GM21367 (cell line): ENCODE measurements around the gene HYOU1.
"Not testable (repeated sequence)": the region's sequence is repeated elsewhere in the genome, so short reads cannot be mapped to it uniquely, and the experiment has no call there.

Experiments used
- ATAC-seq: cut with Tn5 transposase; IDR thresholded peaks from one replicate; pipeline ENCODE4 v1.9.1; 2021; ENCODE audit not compliant: unreplicated experiment

The HYOU1 gene

DNA sequence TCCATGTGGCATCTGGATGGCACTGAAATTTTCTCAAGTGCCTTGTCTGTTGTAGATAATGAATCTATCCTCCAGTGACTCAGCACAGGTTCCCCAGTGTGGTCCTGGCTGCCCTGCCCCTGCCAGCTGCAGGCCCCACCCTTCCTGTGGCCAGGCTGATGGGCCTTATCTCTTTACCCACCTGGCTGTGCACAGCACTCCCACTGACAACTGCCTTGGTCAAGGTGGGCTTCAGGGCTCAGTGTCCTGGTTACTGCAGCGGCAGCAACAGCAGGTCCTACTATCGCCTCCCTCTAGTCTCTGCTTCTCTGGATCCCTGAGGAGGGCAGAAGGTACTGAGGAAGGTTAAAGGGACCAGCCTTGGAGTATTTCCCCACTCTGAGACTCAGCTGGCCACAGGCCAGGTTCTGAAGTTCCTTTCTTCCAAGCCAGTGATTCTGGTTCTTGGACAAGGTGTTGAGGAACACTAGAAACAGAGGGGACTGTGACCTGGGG, 30.8 kb upstream of the HYOU1 start:
- ATAC-seq = no peak

DNA sequence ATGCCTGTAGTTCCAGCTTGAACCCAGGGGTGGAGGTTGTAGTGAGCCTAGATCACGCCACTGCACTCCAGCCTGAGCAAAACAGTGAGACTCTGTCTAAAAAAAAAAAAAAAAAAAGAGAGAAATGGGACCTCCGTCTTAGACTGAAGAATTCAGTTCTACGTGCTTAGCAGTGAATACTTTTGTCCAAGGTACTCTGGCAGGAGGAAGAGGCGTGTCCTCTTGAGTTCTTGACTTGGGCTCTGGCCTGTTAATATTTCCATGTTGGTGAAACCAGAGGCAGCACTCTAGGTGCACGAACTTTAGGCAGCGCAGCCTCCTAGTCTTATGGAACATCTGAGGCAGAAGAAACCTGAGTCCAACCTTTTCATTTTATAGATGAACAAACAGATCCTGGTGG, 30.1 kb upstream of the HYOU1 start:
- ATAC-seq = no peak

DNA sequence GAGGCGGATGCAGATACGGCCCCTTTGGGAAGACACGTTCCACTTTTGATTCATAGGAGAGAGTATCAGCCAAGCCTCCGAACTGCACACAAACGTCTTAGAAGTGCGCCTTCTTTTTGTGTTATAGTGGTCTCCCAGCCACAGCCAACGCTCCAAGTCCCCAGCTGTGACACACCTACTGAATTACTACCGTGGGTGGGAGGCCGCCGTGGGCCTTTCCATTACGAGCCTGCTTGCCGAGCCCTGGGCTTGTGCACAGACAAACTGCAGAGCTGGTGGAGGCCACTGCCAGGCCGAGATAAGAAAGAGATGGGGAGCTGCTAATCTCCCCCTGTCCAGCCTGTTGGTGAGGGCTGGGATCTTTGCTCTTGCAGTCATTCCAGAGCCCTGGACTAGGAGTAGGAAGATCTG, 28.4 kb upstream of the HYOU1 start:
- ATAC-seq = peak; percentile 10

DNA sequence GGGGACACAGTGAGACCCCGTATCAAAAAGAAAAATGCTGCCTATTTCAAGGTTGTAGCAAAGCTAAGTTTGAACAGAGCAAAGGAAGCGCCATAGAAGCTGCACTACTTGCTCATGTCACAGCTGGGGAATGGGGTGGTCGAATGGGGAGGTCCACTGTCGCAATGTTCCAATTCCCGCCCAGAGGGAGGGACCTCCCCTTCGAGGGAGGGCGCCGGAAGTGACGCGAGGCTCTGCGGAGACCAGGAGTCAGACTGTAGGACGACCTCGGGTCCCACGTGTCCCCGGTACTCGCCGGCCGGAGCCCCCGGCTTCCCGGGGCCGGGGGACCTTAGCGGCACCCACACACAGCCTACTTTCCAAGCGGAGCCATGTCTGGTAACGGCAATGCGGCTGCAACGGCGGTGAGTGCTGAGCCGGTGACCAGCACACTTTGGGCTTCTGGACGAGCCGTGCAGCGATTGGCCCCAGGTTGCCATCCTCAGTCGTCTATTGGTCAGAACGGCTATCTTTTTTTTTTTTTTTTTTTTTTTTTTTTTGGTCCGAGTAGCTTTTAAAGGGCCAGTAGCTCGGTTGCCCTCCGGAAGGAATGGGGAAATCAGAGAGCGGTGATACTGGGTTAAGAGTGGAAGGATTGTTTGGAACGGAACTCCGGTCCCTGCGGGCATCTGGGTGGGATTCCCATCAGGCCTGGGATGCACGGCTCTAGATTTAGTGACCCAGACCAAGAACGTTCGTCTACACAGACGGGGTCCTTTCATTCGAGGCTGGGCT, 27.8 kb upstream of the HYOU1 start, which contains the start of gene HMBS:
Gene HMBS, plus strand, starts transcription at position 219 of the 774 bp plus-strand sequence. Its CDS starts 153 bp downstream, at position 372.
- peak; percentile 80 for ATAC-seq

DNA sequence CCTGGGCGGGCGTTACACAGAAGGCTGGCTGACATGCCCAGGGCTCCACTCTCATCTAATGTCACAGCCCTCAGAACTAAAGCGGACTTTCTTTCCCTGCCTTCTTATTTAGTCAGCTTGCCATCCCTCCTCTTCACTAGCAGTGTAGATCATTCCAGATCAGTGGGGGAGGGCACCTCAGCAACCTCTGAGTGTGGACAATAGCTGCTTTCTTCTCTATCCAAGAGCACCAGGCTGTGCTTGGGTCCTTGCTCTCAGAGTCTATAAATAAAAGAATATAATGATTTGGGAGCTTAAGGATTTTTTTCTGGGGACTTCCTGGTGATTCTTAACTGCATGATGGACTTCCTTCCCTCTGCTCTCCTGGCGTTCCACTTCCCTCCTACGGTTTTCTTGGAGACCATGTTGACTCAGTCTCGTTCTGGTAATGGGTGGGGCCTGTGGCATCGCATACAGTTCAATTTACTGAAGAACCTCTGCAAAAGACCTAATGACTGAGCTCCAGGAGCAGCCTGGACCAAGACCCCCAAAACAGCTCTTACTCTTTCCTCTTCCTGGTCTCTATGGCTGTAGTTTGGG, 24.8 kb upstream of the HYOU1 start:
- no peak for ATAC-seq

DNA sequence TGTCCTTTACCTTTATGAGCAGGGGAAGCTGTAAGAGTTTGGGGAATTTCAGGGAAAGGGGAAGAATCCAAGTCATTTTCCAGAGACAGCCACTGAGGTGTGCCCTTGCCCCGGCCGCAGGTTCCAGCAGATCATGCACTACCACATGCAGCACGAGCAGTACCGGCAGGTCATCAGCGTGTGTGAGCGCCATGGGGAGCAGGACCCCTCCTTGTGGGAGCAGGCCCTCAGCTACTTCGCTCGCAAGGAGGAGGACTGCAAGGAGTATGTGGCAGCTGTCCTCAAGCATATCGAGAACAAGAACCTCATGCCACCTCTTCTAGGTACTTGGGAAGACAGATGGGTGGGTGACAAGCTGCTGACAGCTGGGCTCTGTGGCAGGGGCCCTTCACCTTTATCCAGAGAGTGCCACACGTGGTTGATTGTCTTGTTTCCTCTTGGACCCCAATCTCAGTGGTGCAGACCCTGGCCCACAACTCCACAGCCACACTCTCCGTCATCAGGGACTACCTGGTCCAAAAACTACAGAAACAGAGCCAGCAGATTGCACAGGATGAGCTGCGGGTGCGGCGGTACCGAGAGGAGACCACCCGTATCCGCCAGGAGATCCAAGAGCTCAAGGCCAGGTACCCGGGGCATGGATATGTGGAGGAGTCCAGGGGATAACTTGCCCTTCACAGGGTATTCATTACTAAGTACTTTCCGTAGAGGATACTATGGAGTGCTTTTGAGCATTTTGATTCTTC, 21.8 kb upstream of the HYOU1 start:
- ATAC-seq = no peak

DNA sequence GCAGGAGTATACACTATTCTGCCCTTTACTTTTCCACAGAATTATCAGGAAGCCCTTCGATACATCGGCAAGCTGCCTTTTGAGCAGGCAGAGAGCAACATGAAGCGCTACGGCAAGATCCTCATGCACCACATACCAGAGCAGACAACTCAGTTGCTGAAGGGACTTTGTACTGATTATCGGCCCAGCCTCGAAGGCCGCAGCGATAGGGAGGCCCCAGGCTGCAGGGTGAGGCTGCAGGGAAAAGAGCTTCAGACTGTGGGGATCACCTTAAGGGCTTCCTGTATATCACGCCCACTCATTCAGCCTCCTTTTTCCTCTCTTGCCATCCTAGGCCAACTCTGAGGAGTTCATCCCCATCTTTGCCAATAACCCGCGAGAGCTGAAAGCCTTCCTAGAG, 20.8 kb upstream of the HYOU1 start:
- ATAC-seq = no peak

DNA sequence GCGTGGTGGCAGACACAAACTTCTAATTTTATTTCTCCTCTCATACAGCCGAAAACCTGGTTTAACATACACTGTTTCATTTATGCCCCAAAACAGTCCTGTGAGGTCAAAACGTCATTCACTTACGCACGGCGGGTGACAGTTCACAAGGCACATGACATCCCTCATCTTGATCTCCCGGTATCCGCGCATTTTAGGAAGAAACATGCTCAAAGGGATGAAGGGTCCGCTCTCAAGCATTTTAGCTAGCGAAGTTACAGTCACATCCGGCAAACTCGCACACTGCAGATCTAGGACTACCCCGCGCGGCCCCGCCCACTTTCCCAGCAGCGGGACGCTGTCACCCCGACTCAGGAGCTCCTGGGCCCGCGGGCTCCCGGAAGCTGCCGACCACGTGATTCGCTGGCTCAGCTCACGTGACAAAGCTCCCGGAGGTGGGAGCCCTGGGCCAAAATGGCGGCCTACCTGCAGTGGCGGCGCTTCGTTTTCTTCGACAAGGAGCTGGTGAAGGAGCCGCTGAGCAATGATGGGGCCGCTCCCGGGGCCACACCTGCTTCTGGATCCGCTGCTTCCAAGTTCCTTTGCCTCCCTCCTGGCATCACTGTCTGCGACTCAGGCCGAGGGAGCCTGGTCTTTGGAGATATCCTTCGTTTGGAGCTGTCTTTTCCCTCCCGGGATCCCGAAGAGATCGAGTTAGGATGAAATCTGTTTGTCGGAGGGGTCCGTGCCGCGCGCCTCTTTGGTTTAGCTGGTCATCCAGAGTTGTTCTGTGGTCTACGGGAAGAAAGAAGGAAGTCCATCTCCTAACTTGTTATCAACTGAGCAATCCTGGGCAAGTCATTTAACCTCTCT, 10.6 kb upstream of the HYOU1 start, which contains the start of gene VPS11:
Gene VPS11, plus strand, starts transcription at position 448 of the 852 bp plus-strand sequence. Its CDS starts 6 bp downstream, at position 454.
- ATAC-seq = peak; percentile 79

DNA sequence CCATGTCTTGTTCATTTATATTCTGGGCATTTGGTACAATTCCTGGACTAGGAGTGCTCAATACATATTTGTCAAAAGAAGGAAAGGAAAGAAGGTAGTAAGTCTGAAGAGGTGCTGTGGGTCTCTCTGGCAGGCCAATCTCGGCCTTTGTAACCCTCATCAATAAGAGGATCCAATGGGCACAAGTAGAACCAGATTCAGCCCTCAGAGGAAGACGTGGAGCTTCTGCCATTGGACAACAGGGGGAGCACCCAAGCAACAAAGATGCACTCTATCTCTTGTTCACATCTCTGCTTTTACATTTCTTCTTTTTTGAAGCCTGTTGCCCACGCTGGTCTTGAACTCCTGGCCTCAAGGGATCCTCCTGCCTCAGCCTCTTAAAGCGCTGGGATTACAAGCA, 8.4 kb upstream of the HYOU1 start:
- no peak for ATAC-seq

DNA sequence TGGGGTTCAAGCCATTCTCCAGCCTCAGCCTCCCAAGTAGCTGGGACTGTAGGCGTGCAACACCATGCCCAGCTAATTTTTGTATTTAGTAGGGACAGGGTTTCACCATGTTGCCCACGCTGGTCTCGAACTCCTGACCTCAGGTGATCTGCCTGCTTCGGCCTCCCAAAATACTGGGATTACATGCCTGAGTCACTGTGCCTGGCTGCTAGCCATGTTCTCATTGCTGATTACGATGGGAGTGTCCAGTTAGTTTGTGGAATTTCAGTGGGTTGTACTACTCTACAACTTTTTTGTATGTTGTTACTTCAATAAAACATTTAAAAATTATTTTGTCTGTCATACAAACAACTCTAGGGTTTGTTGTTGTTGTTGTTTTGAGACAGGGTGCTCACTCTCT, 5.8 kb upstream of the HYOU1 start:
- ATAC-seq = no peak

DNA sequence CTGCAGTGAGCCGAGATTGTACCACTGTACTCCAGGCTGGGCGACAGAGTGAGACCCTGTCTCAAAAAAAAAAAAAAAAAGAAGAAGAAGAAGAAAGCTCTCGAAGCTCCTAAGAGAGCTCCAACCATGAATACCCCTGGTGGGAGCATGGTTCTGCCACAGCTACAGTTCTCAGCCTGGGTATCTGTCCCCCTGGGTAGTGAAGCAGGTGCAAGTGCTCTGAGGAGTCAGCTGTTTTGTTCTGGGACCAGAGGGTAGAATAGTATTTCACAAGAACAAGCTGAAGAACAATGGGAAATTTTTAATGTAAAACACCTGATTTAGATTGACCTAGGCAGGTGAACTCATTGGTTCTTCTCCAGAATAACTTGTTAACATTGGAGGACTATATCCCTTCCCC, 4.3 kb upstream of the HYOU1 start:
- no peak for ATAC-seq

DNA sequence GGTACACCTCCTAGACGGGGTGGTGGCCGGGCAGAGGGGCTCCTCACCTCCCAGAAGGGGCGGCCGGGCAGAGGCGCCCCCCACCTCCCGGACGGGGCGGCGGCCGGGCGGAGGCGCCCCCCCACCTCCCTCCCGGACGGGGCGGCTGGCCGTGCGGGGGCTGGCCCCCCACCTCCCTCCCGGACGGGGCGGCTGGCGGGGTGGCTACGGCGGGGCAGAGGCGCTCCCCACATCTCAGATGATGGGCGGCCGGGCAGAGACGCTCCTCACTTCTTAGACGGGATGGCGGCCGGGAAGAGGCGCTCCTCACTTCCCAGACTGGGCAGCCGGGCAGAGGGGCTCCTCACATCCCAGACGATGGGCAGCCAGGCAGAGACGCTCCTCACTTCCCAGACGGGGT, 2.1 kb upstream of the HYOU1 start:
- ATAC-seq = not testable (repeated sequence)

DNA sequence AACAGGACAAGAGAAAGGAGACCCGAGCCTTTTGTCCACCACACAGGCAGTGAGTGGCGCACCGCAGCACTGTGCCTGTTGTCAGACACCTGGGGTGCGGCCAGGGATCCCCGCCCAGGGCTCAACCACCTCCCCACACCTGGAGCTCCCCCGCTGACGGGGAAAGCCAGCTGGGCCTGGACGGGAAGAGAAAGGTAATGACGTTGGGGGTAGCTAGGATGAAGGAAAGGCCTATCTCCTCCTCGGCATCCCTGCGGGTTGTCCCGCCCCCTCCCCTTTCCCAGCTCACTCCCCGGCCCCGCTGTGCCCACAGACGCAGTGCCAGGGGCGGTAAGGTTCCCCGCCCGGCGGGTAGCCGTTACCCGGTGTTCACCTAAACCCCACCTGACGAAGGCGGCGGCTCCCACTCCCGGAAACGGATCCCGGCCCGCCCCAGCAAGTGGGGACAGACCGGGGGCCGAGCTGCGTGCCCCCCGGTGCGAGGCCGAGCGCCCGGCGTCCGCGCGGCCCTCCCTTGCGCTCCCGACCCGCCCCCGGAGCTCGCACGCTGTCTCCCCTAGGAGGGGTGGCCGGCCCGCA, 495 bp downstream of the HYOU1 start:
- no peak for ATAC-seq

DNA sequence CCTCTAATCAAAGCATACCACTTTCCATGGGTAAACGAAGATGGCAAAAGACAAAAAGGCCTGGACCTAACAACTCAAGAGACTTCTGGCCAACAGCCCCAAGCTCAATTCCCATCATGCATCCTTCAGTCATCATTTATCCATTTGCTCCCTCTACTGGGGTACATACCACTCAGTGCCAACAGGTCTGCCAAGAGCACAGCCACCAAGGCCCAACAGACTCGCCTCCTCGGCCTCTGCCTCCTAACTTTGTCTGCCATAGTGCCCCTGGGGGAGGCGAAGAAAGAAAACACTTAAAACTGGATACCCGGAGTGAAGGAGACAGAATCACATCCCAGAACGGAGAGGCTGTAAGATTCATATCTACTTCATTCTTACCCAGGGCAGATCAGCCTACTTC, 1.1 kb downstream of the HYOU1 start:
- no peak for ATAC-seq

DNA sequence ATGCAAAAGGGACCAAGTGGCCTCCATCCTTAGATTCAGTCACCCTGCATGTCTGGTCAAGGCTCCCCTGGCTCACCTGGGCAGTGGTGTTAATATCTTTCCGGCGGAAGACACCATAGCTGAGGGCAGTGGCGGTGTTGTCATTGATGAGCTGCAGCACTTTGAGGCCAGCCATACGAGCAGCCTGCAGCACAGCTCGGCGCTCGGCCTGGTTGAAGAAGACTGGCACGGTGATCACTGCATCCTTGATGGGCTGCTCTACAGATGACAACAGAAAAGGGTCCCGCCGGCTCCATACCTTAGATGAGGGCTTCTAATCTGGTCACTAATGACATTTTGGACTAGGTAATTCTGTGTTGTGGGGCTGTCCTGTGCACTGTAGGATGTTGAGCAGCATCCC, 2.6 kb downstream of the HYOU1 start:
- ATAC-seq = no peak

DNA sequence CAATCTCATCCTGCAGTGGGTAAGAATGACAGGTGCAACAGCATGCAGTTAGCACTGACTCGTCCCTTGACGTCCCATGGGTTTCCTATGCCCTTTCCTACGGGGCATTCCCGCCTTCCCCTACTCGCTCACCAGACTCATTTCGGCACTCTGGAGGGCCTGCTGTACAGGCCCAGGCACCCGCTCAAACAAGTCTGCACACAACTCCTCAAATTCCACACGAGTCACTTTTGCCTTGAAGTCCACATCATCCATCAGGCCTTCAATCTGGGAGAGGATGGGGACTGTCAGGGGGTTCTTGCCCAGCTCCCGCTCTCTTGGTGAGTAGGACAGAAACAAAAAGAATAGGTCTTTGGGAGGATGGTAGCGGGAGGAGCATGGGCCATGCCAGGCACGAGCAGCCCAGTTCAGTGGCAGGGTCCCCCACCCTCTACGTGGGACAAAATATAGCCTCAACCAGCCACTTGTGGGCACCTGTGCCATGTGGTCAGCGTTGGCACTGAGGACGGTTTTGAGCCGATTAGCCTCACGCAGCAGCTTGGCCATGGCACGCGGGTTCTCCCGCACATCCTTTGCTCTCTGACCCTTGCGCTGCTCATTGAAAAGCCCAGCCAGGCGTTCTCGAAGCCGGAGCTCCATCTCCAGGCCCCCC, 4.7 kb downstream of the HYOU1 start:
- no peak for ATAC-seq

DNA sequence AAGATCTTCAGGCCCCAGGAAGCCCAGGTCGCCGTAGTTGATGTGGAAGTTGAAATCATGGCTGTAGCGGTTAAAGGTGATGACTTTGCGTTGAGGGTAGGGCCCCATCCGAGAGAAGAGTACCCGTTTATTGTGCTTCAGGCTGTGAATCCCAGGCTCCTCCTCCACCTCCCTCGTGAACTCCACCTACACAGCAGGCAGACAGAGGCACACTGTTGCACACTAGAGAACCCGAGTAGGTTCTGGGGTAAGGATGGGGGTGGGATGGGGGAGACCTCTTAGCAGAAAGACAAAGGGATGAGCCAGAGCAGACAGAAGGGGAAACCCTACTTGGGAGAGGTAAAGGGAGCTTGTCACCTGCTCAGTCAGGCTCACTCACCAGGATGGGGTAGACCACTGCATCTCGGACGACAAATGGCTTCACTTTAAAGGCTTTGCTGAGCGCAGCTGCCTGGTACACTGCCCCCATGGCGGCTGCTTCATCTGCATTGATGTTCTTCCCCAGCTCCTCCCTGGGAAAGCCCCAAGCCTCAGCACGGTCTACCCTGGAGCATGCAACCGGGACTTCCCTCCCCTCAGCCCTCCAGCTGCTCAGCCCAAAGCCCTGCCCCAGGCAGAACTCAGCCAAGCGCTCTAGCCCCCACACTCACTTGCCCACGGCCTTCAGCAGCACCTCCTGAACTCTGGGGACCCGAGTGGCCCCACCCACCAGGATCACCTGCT, 5.4 kb downstream of the HYOU1 start:
- no peak for ATAC-seq

DNA sequence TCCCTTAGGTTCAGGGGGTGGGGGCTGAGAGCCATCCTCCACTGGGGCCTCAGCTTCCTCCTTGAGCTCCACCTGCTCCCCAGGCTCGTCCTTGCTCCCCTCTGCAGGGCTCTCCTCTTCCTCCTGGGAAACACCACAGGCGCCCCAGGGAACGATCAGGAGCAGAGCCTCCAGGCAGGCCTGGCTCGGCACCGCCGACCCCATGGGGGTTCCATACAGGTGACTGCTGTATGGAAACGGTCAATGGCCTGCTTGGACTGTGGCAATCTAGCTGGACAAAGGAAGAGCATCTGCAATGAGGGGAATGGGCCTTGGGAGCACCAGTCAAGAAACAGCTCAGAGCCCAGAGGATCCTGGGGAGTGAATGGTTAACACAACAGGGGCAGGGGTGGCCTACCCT, 7.9 kb downstream of the HYOU1 start:
- ATAC-seq = no peak

DNA sequence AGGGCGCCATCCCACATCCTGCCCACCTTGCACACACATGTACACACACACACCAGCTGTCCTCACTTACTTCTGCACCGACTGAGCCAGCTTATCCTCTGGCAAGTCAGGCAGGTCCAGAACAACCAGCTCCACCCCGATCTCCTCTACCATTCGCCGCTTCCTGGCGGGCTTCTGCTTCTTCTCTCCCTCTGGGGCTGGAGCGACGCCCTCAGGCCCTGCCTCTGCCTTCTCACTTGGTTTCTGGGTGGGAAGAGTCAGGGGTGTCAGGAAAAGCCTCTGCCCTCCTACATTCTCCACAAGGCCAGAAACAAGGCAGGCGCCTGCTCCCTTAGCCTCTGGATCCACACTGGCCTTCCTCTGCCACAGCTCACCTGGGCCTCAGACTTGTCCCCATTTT, 8.4 kb downstream of the HYOU1 start:
- no peak for ATAC-seq
